SK-N-SH (cell line): Measurements from ENCODE around the gene TMEM179.

ENCODE experiments used
- GABPA ChIP-seq: IDR thresholded peaks from 2 replicates; pipeline ENCODE4 v1.4.0; 2012; ENCODE audit warnings: low read depth, mild to moderate bottlenecking
- SMC3 ChIP-seq: IDR thresholded peaks from 2 replicates; pipeline ENCODE4 v1.6.1; 2012; ENCODE audit warnings: low read depth, low read length, improper control_type of control experiment

DNA sequence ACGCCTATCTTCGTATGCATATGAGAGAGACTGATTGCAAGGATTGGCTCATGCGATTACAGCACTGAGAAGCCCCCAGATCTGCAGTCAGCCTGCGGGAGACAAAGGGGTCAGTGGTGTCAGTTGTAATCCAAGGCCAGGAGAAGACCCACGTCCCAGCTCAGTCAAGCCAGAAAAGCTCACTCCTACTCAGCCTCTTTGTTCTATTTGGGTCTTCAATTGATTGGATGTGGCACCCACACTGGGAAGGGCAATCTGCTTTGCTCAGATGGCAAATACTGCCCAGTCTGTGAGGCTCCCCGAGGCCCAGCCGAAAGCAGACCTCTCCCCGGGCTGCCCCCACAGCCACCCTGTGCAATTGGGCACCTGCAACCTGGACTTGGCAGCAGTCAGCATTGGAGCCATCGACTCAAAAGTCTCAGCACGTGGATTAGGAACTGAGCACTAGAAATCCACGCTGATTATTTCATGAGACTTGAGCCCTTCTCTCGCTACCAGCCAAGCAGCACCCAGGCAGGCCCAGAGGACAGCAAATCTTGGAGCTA lies 39.6 kb upstream of the TMEM179 start:
- no peak for TF ChIP-seq SMC3
- TF ChIP-seq GABPA = no peak
